Upper lobe of left lung (tissue), 4 donors: Measurements from ENCODE around the gene ERFL.

Source experiments
- CTCF ChIP-seq, 6 experiments: fragments of 450-650 bp in 4 of 6; fragments of 200-600 bp in 2 of 6; sonication (generic) in 2 of 6; IDR thresholded peaks; one replicate each; pipeline ENCODE4 v1.5.1; 2016 to 2019; ENCODE audit warnings: antibody characterized with exemption in 6 of 6
- POLR2A ChIP-seq, 4 donors: fragments of 450-650 bp; IDR thresholded peaks; one replicate each; pipeline ENCODE4 v1.5.1; 2016 to 2017; ENCODE audit warnings: antibody characterized with exemption in 4 of 4, mild to moderate bottlenecking in 2 of 4
- POLR2AphosphoS5 ChIP-seq, 2 donors: sonication (generic); formaldehyde crosslinking; IDR thresholded peaks; one replicate each; pipeline ENCODE4 v1.5.1; 2017; ENCODE audit warnings: antibody characterized with exemption in 2 of 2

GRCh38 chr19:41906271-41906670 lies 22.0 kb downstream of the ERFL start:
- no peak for TF ChIP-seq POLR2A (IDR thresholded peaks at IDR 0.05)
- no peak for TF ChIP-seq CTCF (IDR thresholded peaks at IDR 0.05)
- TF ChIP-seq POLR2AphosphoS5 (IDR thresholded peaks at IDR 0.05): no peak
